Progenitor cell of endocrine pancreas (in vitro differentiated cells): Measurements from ENCODE around the gene OBSCN. TPM values are rescaled to one million over a fixed set of nuclear protein-coding genes. Genes with fewer than 3 reads are reported as not detected.
A peak's percentile ranks its signal among the peaks of the same experiment; 100 is the strongest.

Experiments
- DNase-seq: peaks from one replicate; pipeline ENCODE4 v3.0.0; 2021; ENCODE audit warnings: low spot score; ENCODE audit not compliant: unreplicated experiment
- H3K27ac Mint-ChIP-seq: 2 replicates; pipeline ENCODE4 v1.8.0; 2021; ENCODE audit warnings: mild to moderate bottlenecking, moderate library complexity, mixed read lengths
- H3K27me3 Mint-ChIP-seq: 2 replicates; pipeline ENCODE4 v1.8.0; 2021; ENCODE audit warnings: mixed read lengths
- H3K36me3 Mint-ChIP-seq: 2 replicates; pipeline ENCODE4 v1.8.0; 2022; ENCODE audit warnings: mixed read lengths; ENCODE audit not compliant: insufficient read depth
- H3K4me1 Mint-ChIP-seq: 2 replicates; pipeline ENCODE4 v1.8.0; 2021; ENCODE audit warnings: low read depth, mixed read lengths
- H3K4me3 Mint-ChIP-seq: 2 replicates; pipeline ENCODE4 v1.8.0; 2021; ENCODE audit warnings: low read depth, mild to moderate bottlenecking, moderate library complexity, mixed read lengths
- H3K9me3 Mint-ChIP-seq: 2 replicates; pipeline ENCODE4 v1.8.0; 2021; ENCODE audit warnings: low read depth, mixed read lengths
- CTCF ChIP-seq: fragments of 200-600 bp; sonication (generic); IDR thresholded peaks from one replicate; pipeline ENCODE4 v1.5.0; 2021; ENCODE audit warnings: antibody characterized with exemption, mild to moderate bottlenecking; ENCODE audit not compliant: unreplicated experiment
- total RNA-seq: library from RNA; stranded (reverse); gene quantifications from 2 replicates; pipeline ENCODE4 v1.2.1, GENCODE V29; 2021

Gene OBSCN
- total RNA-seq, 1 donor from 2014 or later, result 57.5 TPM

DNA sequence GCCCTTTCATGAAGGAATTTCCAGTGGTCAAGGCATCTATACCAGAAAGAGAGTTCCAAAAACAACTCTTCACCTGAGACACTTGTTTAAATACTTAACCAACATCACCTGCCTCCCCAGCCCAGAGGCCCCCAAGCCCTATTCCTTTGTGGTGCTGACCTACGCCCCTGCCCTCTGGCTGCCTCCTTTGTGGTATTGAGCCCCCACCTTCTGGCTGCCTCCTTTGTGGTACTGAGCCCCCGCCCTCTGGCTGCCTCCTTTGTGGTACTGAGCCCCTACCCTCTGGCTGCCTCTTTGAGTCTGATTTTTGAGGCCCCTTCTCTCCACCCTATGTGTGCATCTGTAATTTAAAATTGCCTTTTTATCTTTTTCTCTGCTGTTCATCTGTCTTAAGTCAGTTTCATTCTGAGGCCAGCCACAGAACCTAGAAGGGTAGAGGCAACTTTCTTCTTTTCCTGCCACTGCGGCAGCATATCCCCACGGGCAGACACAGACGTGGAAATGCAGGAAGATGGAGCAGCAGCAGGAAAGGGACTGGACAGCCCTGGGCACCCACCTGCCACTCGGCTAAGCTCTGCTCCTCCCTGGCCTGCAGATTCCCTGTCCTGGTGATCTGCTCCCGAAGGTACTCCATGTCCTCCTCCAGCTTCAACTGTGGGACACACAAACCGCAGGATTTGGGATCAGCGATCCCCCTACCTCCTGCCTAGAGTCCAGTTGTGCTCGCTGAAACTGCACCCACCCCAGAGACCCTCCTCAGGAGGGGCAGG lies 205.6 kb downstream of the OBSCN start:
- Mint-ChIP-seq H3K9me3 (no peaks in the 10 kb centered on the region), H3K27ac (no peak overlapping the region), H3K4me3 (no peak overlapping the region), H3K36me3 (peaks cover 7% of the 10 kb centered on the region), H3K27me3 (peaks cover 7% of the 10 kb centered on the region), H3K4me1 (peaks cover 20% of the 10 kb centered on the region)
- TF ChIP-seq CTCF, result no peak
- no peak for DNase-seq

DNA sequence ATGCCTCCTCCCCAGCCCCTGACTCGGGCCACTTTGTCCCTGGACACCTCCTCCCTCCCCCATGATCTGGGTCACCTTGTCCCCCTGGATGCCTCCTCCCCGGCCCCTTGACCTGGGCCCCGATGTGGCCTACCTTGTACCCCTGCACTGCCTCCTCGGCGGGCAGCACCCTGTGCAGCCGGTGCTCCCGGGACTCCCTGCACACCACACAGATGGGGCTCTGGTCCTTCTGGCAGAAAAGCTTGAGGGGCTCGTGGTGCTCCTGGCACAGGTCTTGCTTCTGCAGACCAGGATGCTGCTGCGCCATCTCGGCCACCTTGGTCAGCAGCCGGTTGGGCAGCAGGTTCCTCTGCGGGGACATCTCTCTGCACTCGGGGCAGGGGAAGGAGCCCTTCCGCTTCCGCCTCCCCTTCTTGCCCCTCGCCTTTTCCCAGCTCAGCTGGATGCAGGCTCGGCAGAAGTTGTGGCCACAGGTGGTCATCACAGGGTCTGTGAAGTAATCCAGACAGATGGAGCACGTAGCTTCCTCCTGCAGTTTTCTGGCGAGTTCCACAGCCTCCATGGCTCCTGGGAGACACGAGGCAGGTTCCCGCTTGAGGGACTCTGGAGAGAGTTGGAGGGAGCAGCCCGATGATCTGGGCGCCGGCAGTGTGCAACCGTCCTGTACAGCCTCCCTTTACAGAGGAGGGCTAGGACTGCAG lies 206.8 kb downstream of the OBSCN start:
- H3K4me1 Mint-ChIP-seq, result peaks cover 30% of the 10 kb centered on the region
- H3K27ac Mint-ChIP-seq, result no peak overlapping the region
- no peaks in the 10 kb centered on the region for H3K9me3 Mint-ChIP-seq
- H3K27me3 Mint-ChIP-seq, result peaks cover 7% of the 10 kb centered on the region
- DNase-seq, result no peak
- peaks cover 7% of the 10 kb centered on the region for H3K36me3 Mint-ChIP-seq
- no peak for TF ChIP-seq CTCF
- H3K4me3 Mint-ChIP-seq, result no peak overlapping the region

DNA sequence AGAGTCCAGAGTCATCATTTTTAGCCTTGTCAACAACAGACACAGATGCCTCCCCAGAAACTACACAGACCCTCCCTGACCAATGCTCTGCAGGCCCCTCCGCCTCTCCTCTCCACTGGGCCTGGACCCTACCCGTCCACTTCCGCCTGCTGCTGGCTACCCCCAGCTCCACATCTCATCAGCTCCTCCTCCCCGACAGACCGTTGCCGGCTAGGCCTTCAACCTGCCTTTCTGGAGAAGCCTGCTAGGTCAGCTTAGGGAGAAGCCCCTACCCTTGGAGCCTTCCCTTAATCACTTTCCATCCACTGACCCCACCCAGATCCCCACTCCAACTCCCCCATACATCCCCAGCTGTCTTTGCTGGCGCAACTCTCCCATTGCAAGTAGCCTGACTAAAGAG lies 207.4 kb downstream of the OBSCN start:
- TF ChIP-seq CTCF, result no peak
- Mint-ChIP-seq H3K36me3 (peaks cover 7% of the 10 kb centered on the region), H3K4me1 (peaks cover 35% of the 10 kb centered on the region), H3K4me3 (peak overlapping the region; percentile 75), H3K27me3 (peaks cover 11% of the 10 kb centered on the region), H3K9me3 (no peaks in the 10 kb centered on the region), H3K27ac (no peak overlapping the region)
- no peak for DNase-seq

DNA sequence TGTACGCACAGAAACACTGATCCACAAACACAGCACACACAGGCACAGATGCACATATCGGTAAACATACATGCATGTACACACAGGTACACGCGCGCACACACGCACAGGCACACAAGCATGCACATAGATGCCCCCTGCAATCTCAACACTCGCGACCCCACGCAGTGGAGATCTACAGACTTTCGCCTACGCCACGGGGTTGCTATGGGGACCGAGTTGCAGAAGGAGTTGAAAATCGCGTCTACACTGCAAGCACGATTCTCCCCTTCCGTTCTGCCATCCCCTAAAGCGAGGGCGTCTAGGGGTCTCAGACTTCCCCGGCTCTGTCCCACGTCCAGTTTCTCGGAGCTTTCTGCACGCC lies 208.0 kb downstream of the OBSCN start:
- peaks cover 5% of the 10 kb centered on the region for H3K36me3 Mint-ChIP-seq
- DNase-seq, result no peak
- TF ChIP-seq CTCF, result no peak
- no peaks in the 10 kb centered on the region for H3K9me3 Mint-ChIP-seq
- H3K4me3 Mint-ChIP-seq, result peak overlapping the region; percentile 75
- H3K27ac Mint-ChIP-seq, result no peak overlapping the region
- peaks cover 36% of the 10 kb centered on the region for H3K4me1 Mint-ChIP-seq
- peaks cover 13% of the 10 kb centered on the region for H3K27me3 Mint-ChIP-seq

DNA sequence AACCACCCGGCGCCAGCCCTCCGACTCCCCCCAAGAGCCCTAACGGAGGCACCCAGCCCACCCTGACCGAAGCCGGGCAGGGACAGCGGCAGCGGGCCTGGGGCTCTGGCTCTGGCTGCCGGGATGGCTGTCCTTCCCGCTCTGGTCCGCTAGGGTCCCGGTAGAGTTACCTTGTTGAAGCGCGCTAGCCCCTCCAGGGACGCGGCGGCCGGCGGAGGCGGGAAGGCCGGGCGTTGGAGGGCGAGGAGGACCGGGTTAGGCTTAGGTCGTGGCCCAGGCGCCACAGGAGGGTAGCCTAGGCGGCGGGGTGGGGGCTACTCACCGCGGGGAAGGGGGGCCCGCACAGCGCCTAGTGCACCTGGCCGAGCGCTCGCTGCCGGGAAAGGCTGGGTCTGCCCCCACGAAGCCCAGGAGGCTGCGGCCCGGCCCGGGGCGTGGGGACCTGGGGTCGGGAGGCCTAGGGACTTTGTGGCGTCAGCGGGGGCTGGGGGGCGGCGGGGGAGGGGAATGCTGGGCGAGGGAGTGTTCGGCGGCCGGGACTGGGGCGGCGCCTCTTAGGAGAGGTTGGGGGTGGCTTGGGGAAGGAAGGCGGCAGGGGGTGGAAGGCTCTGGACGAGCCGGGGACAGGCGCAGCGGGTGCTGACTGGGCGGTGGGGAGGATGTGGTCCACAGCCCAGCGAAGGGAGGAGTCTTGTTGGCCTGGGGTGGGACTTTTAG lies 208.5 kb downstream of the OBSCN start, which contains the start of gene TRIM17:
Gene TRIM17, minus strand, starts transcription at position 645 of the 717 bp plus-strand sequence. CDS start 1,789 bp downstream, outside the sequence.
- peak; percentile 62 for TF ChIP-seq CTCF
- peak; percentile 60 for DNase-seq
- Mint-ChIP-seq H3K9me3 (peaks cover 1% of the 10 kb centered on the region), H3K36me3 (peaks cover 3% of the 10 kb centered on the region), H3K4me1 (peaks cover 37% of the 10 kb centered on the region), H3K27ac (no peak within 1 kb of the TSS), H3K4me3 (peak within 1 kb of the TSS; percentile 75), H3K27me3 (peaks cover 17% of the 10 kb centered on the region)
